SK-N-SH (cell line): ENCODE results near the gene MAGI2. TPM values are rescaled to one million over a fixed set of nuclear protein-coding genes. Genes with fewer than 3 reads are reported as not detected.

ENCODE experiments used
- CTCF ChIA-PET: fragments of 300-600, 350-600 bp; formaldehyde crosslinking; extraction: SDS; loops from one replicate; lab custom pipeline; 2021; lab: Yijun Ruan, JAX
- POLR2A ChIA-PET: fragments of 350-600 bp; sonication (Branson Sonifier 250); formaldehyde crosslinking; extraction: SDS; loops from one replicate; lab custom pipeline; 2020; ENCODE audit warnings: antibody characterized with exemption, inconsistent platforms; lab: Yijun Ruan, JAX
- DNase-seq: peaks from one replicate; pipeline ENCODE4 v3.0.0; 2012
- H2AFZ ChIP-seq: fragments of 200-600 bp; sonication (generic); 2 replicates; pipeline ENCODE4 v1.8.1; 2016; ENCODE audit warnings: antibody characterized with exemption, mild to moderate bottlenecking, low read depth
- H3F3A ChIP-seq: fragments of 200-600 bp; sonication (generic); replicated peaks from 2 replicates; pipeline ENCODE3; 2016; ENCODE audit warnings: antibody characterized with exemption, mild to moderate bottlenecking; ENCODE audit not compliant: insufficient read depth
- H3K27ac ChIP-seq, 2 experiments: fragments of 200-500 bp in 1 of 2; fragments of 200-600 bp in 1 of 2; sonication (Bioruptor generic) in 1 of 2; sonication (generic), shearing (Covaris generic) in 1 of 2; 2 replicates each; pipeline versions ENCODE4 v1.5.1 to v1.6.1; 2014 to 2016; ENCODE audit warnings: low read depth in 2 of 2, inconsistent platforms in 1 of 2, low read length in 1 of 2, mild to moderate bottlenecking in 1 of 2, mixed read lengths in 1 of 2
- H3K27me3 ChIP-seq: fragments of 200-600 bp; sonication (generic), shearing (Covaris generic); 2 replicates; pipeline ENCODE4 v1.6.1; 2016; ENCODE audit warnings: mixed run types; ENCODE audit not compliant: insufficient read depth
- H3K36me3 ChIP-seq, 2 experiments: fragments of 200-500 bp in 1 of 2; fragments of 200-600 bp in 1 of 2; sonication (Bioruptor generic) in 1 of 2; sonication (generic) in 1 of 2; replicated peaks in 1 of 2; 2 replicates each; pipeline versions ENCODE3 to v1.5.1; 2014 to 2016; ENCODE audit warnings: low read length in 1 of 2, mild to moderate bottlenecking in 1 of 2; ENCODE audit not compliant: insufficient read depth in 2 of 2, control insufficient read depth in 1 of 2
- H3K4me1 ChIP-seq, 2 experiments: fragments of 200-500 bp in 1 of 2; fragments of 200-600 bp in 1 of 2; sonication (Bioruptor generic) in 1 of 2; sonication (generic), shearing (Covaris generic) in 1 of 2; 2 replicates each; pipeline versions ENCODE4 v1.5.1 to v1.6.1; 2014 to 2016; ENCODE audit warnings: low read depth in 1 of 2, low read length in 1 of 2, mixed run types in 1 of 2; ENCODE audit not compliant: insufficient read depth in 2 of 2, control insufficient read depth in 1 of 2
- H3K4me2 ChIP-seq: fragments of 200-600 bp; sonication (generic), shearing (Covaris generic); 2 replicates; pipeline ENCODE4 v1.6.1; 2017; ENCODE audit warnings: mixed run types
- H3K4me3 ChIP-seq, 2 experiments: fragments of 200-500 bp in 1 of 2; fragments of 200-600 bp in 1 of 2; sonication (Bioruptor generic) in 1 of 2; sonication (generic), shearing (Covaris generic) in 1 of 2; 2 replicates each; pipeline versions ENCODE4 v1.5.1 to v1.8.1; 2014 to 2016; ENCODE audit warnings: low read depth in 2 of 2, inconsistent platforms in 1 of 2, low read length in 1 of 2, mild to moderate bottlenecking in 1 of 2, mixed read lengths in 1 of 2, moderate library complexity in 1 of 2
- H3K79me2 ChIP-seq: fragments of 200-600 bp; sonication (generic); 2 replicates; pipeline ENCODE4 v1.8.1; 2017; ENCODE audit warnings: mild to moderate bottlenecking; ENCODE audit not compliant: insufficient read depth
- H3K9ac ChIP-seq: fragments of 200-600 bp; sonication (generic); 2 replicates; pipeline ENCODE4 v1.6.1; 2017; ENCODE audit warnings: mixed run types
- H3K9me2 ChIP-seq: fragments of 200-600 bp; sonication (generic); 2 replicates; pipeline ENCODE4 v1.6.1; 2017; ENCODE audit warnings: mixed run types
- H3K9me3 ChIP-seq: fragments of 200-600 bp; sonication (generic); 2 replicates; pipeline ENCODE4 v1.6.1; 2017; ENCODE audit warnings: mixed run types, mild to moderate bottlenecking, moderate library complexity
- H4K20me1 ChIP-seq: fragments of 200-600 bp; sonication (generic); 2 replicates; pipeline ENCODE4 v1.6.1; 2017; ENCODE audit warnings: mild to moderate bottlenecking, mixed run types; ENCODE audit not compliant: insufficient read depth
- CHD2 ChIP-seq: fragments of 150-350 bp; IDR thresholded peaks from 2 replicates; pipeline ENCODE4 v1.6.1; 2018; ENCODE audit warnings: low read length; ENCODE audit not compliant: partially characterized antibody
- EP300 ChIP-seq, 2 experiments: IDR thresholded peaks; 2 replicates each; pipeline versions ENCODE4 v1.4.0 to v1.6.1; 2012; ENCODE audit warnings: borderline replicate concordance in 1 of 2, low read depth in 1 of 2, low read length in 1 of 2
- EZH2phosphoT487 ChIP-seq: fragments of 200-600 bp; sonication (generic); IDR thresholded peaks from 2 replicates; pipeline ENCODE4 v1.6.1; 2017; ENCODE audit warnings: low read depth, mixed run types, mild to moderate bottlenecking, antibody characterized with exemption, moderate library complexity, borderline replicate concordance
- FOSL2 ChIP-seq: IDR thresholded peaks from 2 replicates; pipeline ENCODE4 v1.4.0; 2012; ENCODE audit warnings: low read depth, mild to moderate bottlenecking, moderate library complexity, borderline replicate concordance
- GABPA ChIP-seq: IDR thresholded peaks from 2 replicates; pipeline ENCODE4 v1.4.0; 2012; ENCODE audit warnings: low read depth, mild to moderate bottlenecking
- JUND ChIP-seq: IDR thresholded peaks from 2 replicates; pipeline ENCODE4 v1.4.0; 2012
- MEF2A ChIP-seq: IDR thresholded peaks from 2 replicates; pipeline ENCODE4 v1.4.0; 2012; ENCODE audit warnings: low read depth, borderline replicate concordance
- MXI1 ChIP-seq: IDR thresholded peaks from 2 replicates; pipeline ENCODE4 v1.6.1; 2012; ENCODE audit warnings: mild to moderate bottlenecking, low read depth, low read length, improper control_type of control experiment
- POLR2AphosphoS5 ChIP-seq: IDR thresholded peaks from 2 replicates; pipeline ENCODE4 v1.6.1; 2012; ENCODE audit warnings: low read depth, low read length
- RAD21 ChIP-seq: IDR thresholded peaks from 2 replicates; pipeline ENCODE4 v1.6.1; 2012; ENCODE audit warnings: mild to moderate bottlenecking, low read length
- RXRA ChIP-seq: IDR thresholded peaks from 2 replicates; pipeline ENCODE4 v1.4.0; 2012; ENCODE audit warnings: low read depth, mild to moderate bottlenecking, borderline replicate concordance
- TAF1 ChIP-seq: IDR thresholded peaks from 2 replicates; pipeline ENCODE4 v1.6.1; 2012; ENCODE audit warnings: low read depth, mild to moderate bottlenecking, low read length, moderate library complexity, borderline replicate concordance
- WGBS: methylation state at CpG from one replicate; pipeline ENCODE4 v1.1.6; 2017; ENCODE audit warnings: low lambda C conversion rate; 5-methylcytosine and 5-hydroxymethylcytosine counted together
- polyA plus RNA-seq, 3 experiments: library from polyadenylated mRNA; depleted of rRNA; stranded (reverse); fragments of >200 nt; gene quantifications; 2 replicates each; pipeline ENCODE4 v1.2.3, GENCODE V29; 2012
- TF ChIP-seq, protein P1 (sequence below): IDR thresholded peaks from 2 replicates; pipeline ENCODE4 v1.6.1; 2012; ENCODE audit warnings: mild to moderate bottlenecking, low read depth, low read length, moderate library complexity
- TF ChIP-seq, protein P2 (sequence below): IDR thresholded peaks from 2 replicates; pipeline ENCODE4 v1.4.0; 2012; ENCODE audit warnings: low read depth, borderline replicate concordance

MAGI2 gene
- polyA plus RNA-seq, 1 of the 3 experiments (the other 2 are of a cell fraction): 1.1 TPM

DNA sequence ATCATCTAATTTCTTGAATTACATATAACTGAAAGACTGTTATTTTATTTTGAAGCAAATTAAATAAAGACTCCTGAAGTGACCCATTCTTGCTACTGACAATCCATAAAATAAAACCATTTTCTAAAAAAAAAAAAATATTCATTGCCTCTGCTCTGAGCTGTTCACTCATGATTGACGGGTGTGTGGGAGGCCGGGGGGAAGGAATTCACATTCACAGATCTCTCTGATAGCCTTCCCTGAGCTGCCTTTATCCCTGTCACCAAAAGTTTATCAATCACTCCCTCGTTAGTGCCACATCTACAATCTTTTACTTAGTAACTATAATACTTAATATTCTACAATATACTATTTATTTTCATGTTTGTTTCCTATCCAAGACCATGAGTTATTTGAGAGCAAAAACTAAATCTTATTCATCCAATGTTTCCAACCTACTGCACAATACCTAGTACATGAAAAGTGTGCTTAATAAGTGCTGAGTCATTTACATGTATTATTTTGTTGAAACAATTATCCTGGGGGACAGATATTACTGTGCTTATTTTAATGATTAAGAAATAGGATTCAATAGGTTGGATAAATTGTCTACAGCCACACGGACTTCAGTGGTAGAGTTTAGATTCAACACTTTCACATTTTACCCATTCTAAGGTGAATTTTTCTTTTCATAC, 1036.2 kb downstream of the MAGI2 start (continued):
- TF ChIP-seq, protein P1, sequence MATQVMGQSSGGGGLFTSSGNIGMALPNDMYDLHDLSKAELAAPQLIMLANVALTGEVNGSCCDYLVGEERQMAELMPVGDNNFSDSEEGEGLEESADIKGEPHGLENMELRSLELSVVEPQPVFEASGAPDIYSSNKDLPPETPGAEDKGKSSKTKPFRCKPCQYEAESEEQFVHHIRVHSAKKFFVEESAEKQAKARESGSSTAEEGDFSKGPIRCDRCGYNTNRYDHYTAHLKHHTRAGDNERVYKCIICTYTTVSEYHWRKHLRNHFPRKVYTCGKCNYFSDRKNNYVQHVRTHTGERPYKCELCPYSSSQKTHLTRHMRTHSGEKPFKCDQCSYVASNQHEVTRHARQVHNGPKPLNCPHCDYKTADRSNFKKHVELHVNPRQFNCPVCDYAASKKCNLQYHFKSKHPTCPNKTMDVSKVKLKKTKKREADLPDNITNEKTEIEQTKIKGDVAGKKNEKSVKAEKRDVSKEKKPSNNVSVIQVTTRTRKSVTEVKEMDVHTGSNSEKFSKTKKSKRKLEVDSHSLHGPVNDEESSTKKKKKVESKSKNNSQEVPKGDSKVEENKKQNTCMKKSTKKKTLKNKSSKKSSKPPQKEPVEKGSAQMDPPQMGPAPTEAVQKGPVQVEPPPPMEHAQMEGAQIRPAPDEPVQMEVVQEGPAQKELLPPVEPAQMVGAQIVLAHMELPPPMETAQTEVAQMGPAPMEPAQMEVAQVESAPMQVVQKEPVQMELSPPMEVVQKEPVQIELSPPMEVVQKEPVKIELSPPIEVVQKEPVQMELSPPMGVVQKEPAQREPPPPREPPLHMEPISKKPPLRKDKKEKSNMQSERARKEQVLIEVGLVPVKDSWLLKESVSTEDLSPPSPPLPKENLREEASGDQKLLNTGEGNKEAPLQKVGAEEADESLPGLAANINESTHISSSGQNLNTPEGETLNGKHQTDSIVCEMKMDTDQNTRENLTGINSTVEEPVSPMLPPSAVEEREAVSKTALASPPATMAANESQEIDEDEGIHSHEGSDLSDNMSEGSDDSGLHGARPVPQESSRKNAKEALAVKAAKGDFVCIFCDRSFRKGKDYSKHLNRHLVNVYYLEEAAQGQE: no peak
- TF ChIP-seq, protein P2, sequence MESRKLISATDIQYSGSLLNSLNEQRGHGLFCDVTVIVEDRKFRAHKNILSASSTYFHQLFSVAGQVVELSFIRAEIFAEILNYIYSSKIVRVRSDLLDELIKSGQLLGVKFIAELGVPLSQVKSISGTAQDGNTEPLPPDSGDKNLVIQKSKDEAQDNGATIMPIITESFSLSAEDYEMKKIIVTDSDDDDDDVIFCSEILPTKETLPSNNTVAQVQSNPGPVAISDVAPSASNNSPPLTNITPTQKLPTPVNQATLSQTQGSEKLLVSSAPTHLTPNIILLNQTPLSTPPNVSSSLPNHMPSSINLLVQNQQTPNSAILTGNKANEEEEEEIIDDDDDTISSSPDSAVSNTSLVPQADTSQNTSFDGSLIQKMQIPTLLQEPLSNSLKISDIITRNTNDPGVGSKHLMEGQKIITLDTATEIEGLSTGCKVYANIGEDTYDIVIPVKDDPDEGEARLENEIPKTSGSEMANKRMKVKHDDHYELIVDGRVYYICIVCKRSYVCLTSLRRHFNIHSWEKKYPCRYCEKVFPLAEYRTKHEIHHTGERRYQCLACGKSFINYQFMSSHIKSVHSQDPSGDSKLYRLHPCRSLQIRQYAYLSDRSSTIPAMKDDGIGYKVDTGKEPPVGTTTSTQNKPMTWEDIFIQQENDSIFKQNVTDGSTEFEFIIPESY: no peak
- no peak for TF ChIP-seq MXI1
- TF ChIP-seq TAF1: no peak

DNA sequence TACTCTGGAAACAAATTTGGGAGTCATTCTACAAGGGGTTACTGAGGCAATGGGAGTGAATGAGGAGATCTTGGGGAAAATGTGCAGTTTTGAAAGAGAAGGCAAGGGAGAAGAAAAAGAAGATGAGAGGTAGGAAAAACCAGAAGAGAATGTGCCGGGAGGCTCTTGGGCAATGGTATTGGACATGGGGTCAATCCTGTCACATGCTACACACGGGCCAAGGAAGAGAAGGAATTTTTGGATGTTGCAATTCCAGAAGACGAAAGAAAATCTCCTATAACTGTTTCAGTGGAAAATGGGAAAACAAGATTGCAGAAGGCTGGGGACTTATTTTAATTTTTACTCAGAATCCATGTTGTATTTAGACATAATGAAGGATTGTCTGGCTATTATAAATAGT, 1039.9 kb downstream of the MAGI2 start:
- Histone ChIP-seq H3K4me2 (no peak overlapping the region), H2AFZ (no peak overlapping the region), H3K27me3 (no peaks in the 10 kb centered on the region), H3K79me2 (no peaks in the 10 kb centered on the region), H3K9ac (no peak overlapping the region), H3K4me3 (no peak overlapping the region), H3K9me2 (no peaks in the 10 kb centered on the region), H3K27ac (no peak overlapping the region), H3K36me3 (no peaks in the 10 kb centered on the region), H3F3A (no peaks in the 10 kb centered on the region), H4K20me1 (no peaks in the 10 kb centered on the region), H3K9me3 (no peaks in the 10 kb centered on the region), H3K4me1 (no peaks in the 10 kb centered on the region; a peak in 1 of 4 replicates)
- no peak for DNase-seq
- TF ChIP-seq EP300 (IDR thresholded peaks at IDR 0.05; ENCODE audit: borderline replicate concordance in 1 of 2, low read depth in 1 of 2, low read length in 1 of 2): no peak
- CTCF ChIA-PET: interaction anchor here (1.1 kb wide), 1 partner anchor 8 kb away, joined by 3 read pairs; no protein-coding TSS in a partner anchor
- 68% methylated on average over 3 of the region's 3 CpGs for WGBS
- POLR2A ChIA-PET: no interaction called here

DNA sequence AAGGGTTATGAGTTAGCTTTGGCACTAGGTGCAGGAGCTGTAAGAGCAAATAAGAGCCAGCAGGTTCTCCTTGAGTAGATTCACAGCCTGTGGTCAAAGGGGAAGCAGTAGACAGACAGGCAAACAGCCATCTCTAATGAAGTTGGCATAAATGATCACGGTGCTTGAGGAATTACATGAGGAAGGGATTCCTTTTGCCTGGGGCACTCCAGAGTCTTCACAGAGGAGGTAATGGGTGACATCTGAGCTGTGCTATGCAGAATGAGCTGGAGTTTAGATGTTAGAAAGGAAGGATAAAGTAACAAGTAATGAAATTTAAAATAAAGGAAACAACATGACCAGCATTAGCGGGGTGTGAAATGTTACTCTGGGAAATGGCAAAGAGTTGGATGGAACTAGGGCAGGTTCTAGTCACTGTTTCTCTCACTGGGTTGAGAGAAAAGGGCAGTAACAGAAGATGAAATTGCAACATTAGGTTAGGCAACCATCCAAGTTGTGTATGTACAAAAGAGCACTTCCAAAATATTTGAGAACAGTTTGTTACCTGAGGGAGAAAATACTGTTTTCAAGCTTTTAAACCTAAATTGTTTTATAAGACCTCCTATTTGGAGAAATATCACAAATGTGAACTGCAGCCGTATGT, 1041.1 kb downstream of the MAGI2 start:
- WGBS: 75% methylated on average over 3 of the region's 3 CpGs
- Histone ChIP-seq H3K36me3 (no peaks in the 10 kb centered on the region), H3K4me2 (no peak overlapping the region), H2AFZ (no peak overlapping the region), H3F3A (no peaks in the 10 kb centered on the region), H3K9ac (no peak overlapping the region)
- POLR2A ChIA-PET: no interaction called here
- DNase-seq: no peak
- TF ChIP-seq CHD2 (no peak), RAD21 (no peak), MXI1 (no peak), JUND (no peak), TAF1 (no peak), EZH2phosphoT487 (no peak), GABPA (no peak), FOSL2 (no peak), RXRA (no peak), MEF2A (no peak), POLR2AphosphoS5 (no peak)
- TF ChIP-seq, all 33 proteins: peak for 0
- H3K27me3 ChIP-seq: no peaks in the 10 kb centered on the region
- H3K4me3 ChIP-seq: no peak overlapping the region
- H3K27ac ChIP-seq: no peak overlapping the region
- no peaks in the 10 kb centered on the region for H4K20me1 ChIP-seq
- H3K9me3 ChIP-seq: no peaks in the 10 kb centered on the region
- no peaks in the 10 kb centered on the region for H3K79me2 ChIP-seq
- CTCF ChIA-PET: interaction anchor here (1.1 kb wide), 2 partner anchors 31 to 35 kb away, joined by 3 read pairs; no protein-coding TSS in a partner anchor
- H3K9me2 ChIP-seq: no peaks in the 10 kb centered on the region
- H3K4me1 ChIP-seq: no peaks in the 10 kb centered on the region
